OCI-LY7 (cell line): ENCODE measurements around the gene GNLY.

Experiments used
- EZH2phosphoT487 ChIP-seq: fragments of 200-600 bp; sonication (generic); IDR thresholded peaks from 2 replicates; pipeline ENCODE4 v1.6.1; 2018; ENCODE audit warnings: low read depth, borderline replicate concordance, mild to moderate bottlenecking, mixed run types, antibody characterized with exemption, low read length, moderate library complexity, mixed read lengths
- TF ChIP-seq, protein P1 (sequence below): fragments of 200-600 bp; sonication (generic); conservative IDR thresholded peaks from 2 replicates; pipeline ENCODE4 v1.5.1; 2014; ENCODE audit warnings: mild to moderate bottlenecking, antibody characterized with exemption, low read length, moderate library complexity, mixed read lengths

DNA sequence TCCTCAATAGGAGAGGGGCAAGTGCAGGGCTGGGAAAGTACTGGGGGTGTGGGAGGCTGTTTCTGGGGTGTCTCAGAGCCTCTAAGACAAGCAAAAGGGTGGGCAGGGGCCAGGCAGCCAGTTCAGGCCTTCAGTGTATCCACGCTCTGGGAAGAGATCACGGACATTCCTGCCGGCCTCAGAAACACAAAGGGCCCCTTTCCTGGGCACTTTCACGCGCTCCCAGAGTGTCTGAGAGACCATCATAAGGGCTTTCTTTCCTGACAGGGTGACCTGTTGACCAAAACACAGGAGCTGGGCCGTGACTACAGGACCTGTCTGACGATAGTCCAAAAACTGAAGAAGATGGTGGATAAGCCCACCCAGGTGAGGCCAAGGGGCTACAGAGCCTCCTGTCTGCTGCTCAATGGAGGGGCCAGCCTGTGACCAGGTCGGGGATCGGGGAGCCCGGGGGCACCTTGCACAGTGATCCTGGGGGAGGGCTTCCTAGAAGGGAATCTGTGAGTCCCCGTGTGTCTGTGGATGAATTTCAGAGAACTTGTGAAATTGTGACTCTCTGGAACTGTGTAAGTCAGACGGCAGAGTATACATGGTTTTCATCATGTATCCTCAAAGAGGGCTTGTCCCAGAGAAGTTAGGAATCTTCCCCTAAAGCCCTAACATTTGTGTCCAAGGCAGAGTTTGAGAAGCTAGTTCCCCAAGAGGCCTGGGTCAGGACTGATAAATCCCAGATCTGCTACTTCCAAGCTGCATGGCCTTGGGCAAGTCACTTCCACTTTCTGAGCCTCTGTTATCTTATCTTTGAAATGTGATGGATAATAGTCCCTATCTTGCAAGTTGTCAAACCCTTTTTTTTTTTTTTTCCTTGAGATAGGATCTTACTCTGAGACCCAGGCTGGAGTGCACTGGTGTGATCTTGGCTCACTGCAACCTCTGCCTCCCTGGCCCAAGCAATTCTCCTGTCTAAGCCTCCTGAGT lies 1.8 kb downstream of the GNLY start:
- TF ChIP-seq, protein P1, sequence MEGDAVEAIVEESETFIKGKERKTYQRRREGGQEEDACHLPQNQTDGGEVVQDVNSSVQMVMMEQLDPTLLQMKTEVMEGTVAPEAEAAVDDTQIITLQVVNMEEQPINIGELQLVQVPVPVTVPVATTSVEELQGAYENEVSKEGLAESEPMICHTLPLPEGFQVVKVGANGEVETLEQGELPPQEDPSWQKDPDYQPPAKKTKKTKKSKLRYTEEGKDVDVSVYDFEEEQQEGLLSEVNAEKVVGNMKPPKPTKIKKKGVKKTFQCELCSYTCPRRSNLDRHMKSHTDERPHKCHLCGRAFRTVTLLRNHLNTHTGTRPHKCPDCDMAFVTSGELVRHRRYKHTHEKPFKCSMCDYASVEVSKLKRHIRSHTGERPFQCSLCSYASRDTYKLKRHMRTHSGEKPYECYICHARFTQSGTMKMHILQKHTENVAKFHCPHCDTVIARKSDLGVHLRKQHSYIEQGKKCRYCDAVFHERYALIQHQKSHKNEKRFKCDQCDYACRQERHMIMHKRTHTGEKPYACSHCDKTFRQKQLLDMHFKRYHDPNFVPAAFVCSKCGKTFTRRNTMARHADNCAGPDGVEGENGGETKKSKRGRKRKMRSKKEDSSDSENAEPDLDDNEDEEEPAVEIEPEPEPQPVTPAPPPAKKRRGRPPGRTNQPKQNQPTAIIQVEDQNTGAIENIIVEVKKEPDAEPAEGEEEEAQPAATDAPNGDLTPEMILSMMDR = no peak
- no peak for TF ChIP-seq EZH2phosphoT487
